IMR-90 (cell line): ENCODE measurements around the gene TMEM252. TPM values are rescaled to one million over a fixed set of nuclear protein-coding genes. Genes with fewer than 3 reads are reported as not detected.

Experiments used
- ATAC-seq: fragments of 200-7000 bp; cut with Tn5 transposase; 2 replicates; pipeline ENCODE4 v1.9.1; 2020; ENCODE audit warnings: low read depth, mild to moderate bottlenecking, moderate library complexity
- BruUV-seq: library from RNA; stranded (reverse); fragments of 400-500 nt; replicated peaks from 2 replicates; lab custom pipeline; 2021; lab: Mats Ljungman, UMichigan
- CTCF ChIA-PET: fragments of 300-600 bp; formaldehyde crosslinking; extraction: SDS; loops from one replicate; lab custom pipeline; 2021; ENCODE audit warnings: antibody characterized with exemption; lab: Yijun Ruan, JAX
- POLR2A ChIA-PET: fragments of 300-600 bp; sonication (Branson Sonifier 250); formaldehyde crosslinking; loops from one replicate; lab custom pipeline; 2022; ENCODE audit warnings: antibody characterized with exemption; ENCODE audit not compliant: unreplicated experiment; lab: Charles Lee
- DNase-seq: peaks from one replicate; pipeline ENCODE4 v3.0.0; 2013
- H2AFZ ChIP-seq: replicated peaks from 2 replicates; pipeline ENCODE3; 2013; ENCODE audit warnings: low read length, mild to moderate bottlenecking; ENCODE audit not compliant: poor library complexity
- H2AK5ac ChIP-seq: 2 replicates; pipeline ENCODE4 v1.6.1; 2013; ENCODE audit warnings: low read depth, low read length, inconsistent platforms
- H2AK9ac ChIP-seq: replicated peaks from 2 replicates; pipeline ENCODE3; 2013; ENCODE audit warnings: mild to moderate bottlenecking, low read depth, low read length, moderate library complexity; ENCODE audit not compliant: poor library complexity
- H2BK120ac ChIP-seq: 2 replicates; pipeline ENCODE4 v1.6.1; 2013; ENCODE audit warnings: low read depth, low read length, inconsistent platforms
- H2BK15ac ChIP-seq: 3 replicates; pipeline ENCODE4 v1.6.1; 2013; ENCODE audit warnings: low read depth, low read length, inconsistent platforms
- H2BK20ac ChIP-seq: 2 replicates; pipeline ENCODE4 v1.6.1; 2013; ENCODE audit warnings: low read depth, mild to moderate bottlenecking, inconsistent platforms, low read length, moderate library complexity
- H2BK5ac ChIP-seq: 2 replicates; pipeline ENCODE4 v1.6.1; 2013; ENCODE audit warnings: mild to moderate bottlenecking, low read depth, low read length, inconsistent platforms; ENCODE audit not compliant: poor library complexity, severe bottlenecking
- H3K14ac ChIP-seq: replicated peaks from 2 replicates; pipeline ENCODE4 v1.6.1; 2013; ENCODE audit warnings: low read depth, low read length, inconsistent platforms
- H3K18ac ChIP-seq: 2 replicates; pipeline ENCODE4 v1.6.1; 2013; ENCODE audit warnings: low read depth, low read length, control low read depth
- H3K23ac ChIP-seq: 2 replicates; pipeline ENCODE4 v1.6.1; 2013; ENCODE audit warnings: low read depth, low read length, inconsistent platforms
- H3K27ac ChIP-seq: 2 replicates; pipeline ENCODE4 v1.5.1; 2013; ENCODE audit warnings: mild to moderate bottlenecking, control low read depth, low read length; ENCODE audit not compliant: insufficient read depth
- H3K27me3 ChIP-seq: 2 replicates; pipeline ENCODE4 v1.6.1; 2013; ENCODE audit warnings: low read length; ENCODE audit not compliant: control insufficient read depth, insufficient read depth
- H3K36me3 ChIP-seq: 2 replicates; pipeline ENCODE4 v1.6.1; 2013; ENCODE audit warnings: low read length, mixed read lengths; ENCODE audit not compliant: control insufficient read depth, insufficient read depth
- H3K4ac ChIP-seq: 2 replicates; pipeline ENCODE4 v1.6.1; 2013; ENCODE audit warnings: low read depth, low read length, inconsistent platforms
- H3K4me1 ChIP-seq: 2 replicates; pipeline ENCODE4 v1.6.1; 2013; ENCODE audit warnings: low read length, mixed read lengths; ENCODE audit not compliant: control insufficient read depth, insufficient read depth
- H3K4me2 ChIP-seq: 2 replicates; pipeline ENCODE4 v1.6.1; 2013; ENCODE audit warnings: low read depth, mild to moderate bottlenecking, control low read depth, low read length, moderate library complexity
- H3K4me3 ChIP-seq: 2 replicates; pipeline ENCODE4 v1.5.1; 2013; ENCODE audit warnings: low read depth, mild to moderate bottlenecking, control low read depth, low read length, moderate library complexity; ENCODE audit not compliant: insufficient read depth
- H3K56ac ChIP-seq: 2 replicates; pipeline ENCODE4 v1.6.1; 2013; ENCODE audit warnings: low read length, inconsistent platforms; ENCODE audit not compliant: insufficient read depth; ENCODE audit errors: extremely low read depth
- H3K79me1 ChIP-seq, 2 experiments: 2 replicates each; pipeline ENCODE4 v1.6.1; 2013; ENCODE audit warnings: low read length in 2 of 2, inconsistent platforms in 1 of 2, low read depth in 1 of 2
- H3K9ac ChIP-seq: 2 replicates; pipeline ENCODE4 v1.6.1; 2013; ENCODE audit warnings: low read depth, low read length, control low read depth
- H3K9me1 ChIP-seq: 2 replicates; pipeline ENCODE4 v1.6.1; 2013; ENCODE audit warnings: low read length, inconsistent platforms; ENCODE audit not compliant: insufficient read depth
- H3K9me3 ChIP-seq: 2 replicates; pipeline ENCODE4 v1.6.1; 2013; ENCODE audit warnings: low read length; ENCODE audit not compliant: control insufficient read depth, insufficient read depth
- H4K20me1 ChIP-seq: 2 replicates; pipeline ENCODE4 v1.6.1; 2013; ENCODE audit warnings: low read length, inconsistent platforms; ENCODE audit not compliant: insufficient read depth
- H4K5ac ChIP-seq: 2 replicates; pipeline ENCODE4 v1.6.1; 2013; ENCODE audit warnings: mild to moderate bottlenecking, low read depth, low read length, control low read depth
- H4K8ac ChIP-seq, 2 experiments: 2 replicates each; pipeline ENCODE4 v1.6.1; 2013; ENCODE audit warnings: low read depth in 2 of 2, low read length in 2 of 2, control low read depth in 1 of 2, inconsistent platforms in 1 of 2
- H4K91ac ChIP-seq: 2 replicates; pipeline ENCODE4 v1.6.1; 2013; ENCODE audit warnings: low read depth, low read length, inconsistent platforms; ENCODE audit not compliant: insufficient read depth
- BHLHE40 ChIP-seq: fragments of 150-350 bp; IDR thresholded peaks from 2 replicates; pipeline ENCODE4 v1.6.1; 2016; ENCODE audit warnings: mild to moderate bottlenecking, low read depth, low read length
- CEBPB ChIP-seq: IDR thresholded peaks from 2 replicates; pipeline ENCODE4 v1.6.1; 2012; ENCODE audit warnings: low read depth, low read length, improper control_type of control experiment
- FOS ChIP-seq: fragments of 150-350 bp; IDR thresholded peaks from 2 replicates; pipeline ENCODE4 v1.6.1; 2016; ENCODE audit warnings: low read depth, low read length
- RAD21 ChIP-seq: IDR thresholded peaks from 2 replicates; pipeline ENCODE4 v1.6.1; 2012; ENCODE audit warnings: low read length, improper control_type of control experiment
- SMC3 ChIP-seq: fragments of 150-350 bp; IDR thresholded peaks from 2 replicates; pipeline ENCODE4 v1.6.1; 2016; ENCODE audit warnings: low read depth, mild to moderate bottlenecking, antibody characterized with exemption, low read length, moderate library complexity
- WGBS, 2 experiments: methylation state at CpG; one replicate each; pipeline versions ENCODE4 v1.1.5 to v1.1.7; 2013; ENCODE audit warnings: missing lambda C conversion rate in 2 of 2; ENCODE audit not compliant: insufficient read length in 1 of 2; ENCODE audit errors: extremely low coverage in 2 of 2; 5-methylcytosine and 5-hydroxymethylcytosine counted together
- dilution Hi-C: fragments of 300-500 bp; cut with HindIII; formaldehyde crosslinking; loops from one replicate; pipeline ENCODE4 v1.14.3; 2018; ENCODE audit warnings: low sequenced_read_pairs; ENCODE audit not compliant: unreplicated experiment
- in situ Hi-C: fragments of 300-500 bp; cut with MboI; formaldehyde crosslinking; loops from 3 replicates; pipeline ENCODE4 v1.14.3; 2019; ENCODE audit warnings: low sequenced_read_pairs, inconsistent platforms, mixed read lengths
- intact Hi-C: fragments of 100-400 bp; cut with micrococcal nuclease; formaldehyde crosslinking; loops from 2 replicates; pipeline ENCODE4 v1.10.0; 2022
- polyA plus RNA-seq, 3 experiments: library from polyadenylated mRNA; depleted of rRNA; stranded (reverse); fragments of >200 nt; gene quantifications; 2 replicates each; pipeline ENCODE4 v1.2.3, GENCODE V29; 2012; ENCODE audit warnings: low replicate concordance in 1 of 3
- total RNA-seq: library from RNA; depleted of rRNA; stranded (reverse); fragments of >200 nt; gene quantifications from 2 replicates; pipeline ENCODE4 v1.2.3, GENCODE V29; 2012

The TMEM252 gene
- total and polyA plus RNA-seq, 2 of the 4 experiments (the other 2 are of a cell fraction): not detected

DNA sequence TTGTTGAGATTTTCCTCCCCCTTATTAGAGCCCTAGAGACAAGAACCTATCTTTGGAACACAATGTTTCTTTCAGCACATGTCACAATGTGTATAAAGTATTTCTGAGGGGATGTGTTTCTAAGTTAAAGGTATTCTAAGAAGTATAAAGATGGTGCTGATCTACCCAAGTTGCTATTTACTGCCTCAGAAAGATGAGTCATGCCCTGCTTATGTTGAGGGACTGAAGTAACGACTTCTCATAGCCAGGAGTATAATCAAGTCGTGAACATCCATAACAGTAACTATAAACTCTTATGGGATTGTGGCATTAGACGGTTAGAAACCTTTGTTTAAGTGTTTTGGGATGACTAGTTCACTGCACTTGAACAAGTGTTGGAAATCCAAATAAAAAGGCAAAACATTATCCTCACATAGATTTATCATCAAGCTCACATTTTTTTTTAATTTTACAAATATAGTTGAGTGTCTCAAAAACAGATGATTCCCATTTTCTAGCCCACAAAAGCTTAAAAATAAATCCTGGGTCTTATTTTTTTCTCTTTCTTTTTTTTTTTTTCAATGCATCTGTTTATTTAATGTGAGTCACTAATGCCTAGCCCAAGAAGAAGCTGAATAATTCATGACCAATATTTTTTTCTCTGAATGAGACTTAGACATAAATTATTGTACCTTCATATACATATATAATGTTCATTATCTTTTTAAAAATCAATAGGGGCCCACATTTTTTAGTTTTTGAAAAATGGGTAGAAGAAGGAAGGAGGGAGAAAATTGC lies 12.2 kb upstream of the TMEM252 start:
- H4K5ac ChIP-seq: no peak overlapping the region
- H3K4me2 ChIP-seq: no peak overlapping the region; the same call in 1 of the 2 replicates
- H4K20me1 ChIP-seq: no peaks in the 10 kb centered on the region
- H3K4me1 ChIP-seq: no peaks in the 10 kb centered on the region
- H3K27me3 ChIP-seq: no peaks in the 10 kb centered on the region
- H3K4ac ChIP-seq: no peak overlapping the region
- H2BK20ac ChIP-seq: no peak overlapping the region
- no peaks in the 10 kb centered on the region for H3K36me3 ChIP-seq
- peak; percentile 93 for DNase-seq
- H2BK15ac ChIP-seq: no peak overlapping the region
- H3K9ac ChIP-seq: no peak overlapping the region
- no peak overlapping the region for H4K91ac ChIP-seq
- no peak overlapping the region for H2AK5ac ChIP-seq
- CTCF ChIA-PET: interaction anchor here (1.3 kb wide), 1 partner anchor 16 kb away, joined by 3 read pairs; no protein-coding TSS in a partner anchor
- no peak overlapping the region for H3K4me3 ChIP-seq
- H4K8ac ChIP-seq: no peak overlapping the region
- H3K23ac ChIP-seq: no peak overlapping the region
- H2AK9ac ChIP-seq: no peak overlapping the region
- dilution Hi-C loops: no loop called here
- ATAC-seq: peak; percentile 91
- no peak overlapping the region for H2AFZ ChIP-seq
- no peaks in the 10 kb centered on the region for H3K9me1 ChIP-seq
- H3K18ac ChIP-seq: no peak overlapping the region
- no TSS peak for BruUV-seq
- POLR2A ChIA-PET: interaction anchor here (0.6 to 0.7 kb wide), 2 partner anchors 14 to 19 kb away, joined by 3 to 9 read pairs; no protein-coding TSS in a partner anchor
- in situ Hi-C loops: no loop called here
- H2BK5ac ChIP-seq: peak overlapping the region; percentile 45
- WGBS, 2 experiments: no CpG with 5 or more reads among the region's 3 CpGs
- no peak overlapping the region for H3K56ac ChIP-seq
- no peaks in the 10 kb centered on the region for H3K79me1 ChIP-seq
- H2BK120ac ChIP-seq: no peak overlapping the region
- TF ChIP-seq BHLHE40 (0 out of 2 replicates have a peak, but pooled peaks have one; percentile 22), RAD21 (no peak), SMC3 (no peak), FOS (peak; percentile 80), CEBPB (0 out of 2 replicates have a peak, but pooled peaks have one; percentile 19)
- H3K14ac ChIP-seq: no peak overlapping the region
- intact Hi-C loops: no loop called here
- no peaks in the 10 kb centered on the region for H3K9me3 ChIP-seq
- H3K27ac ChIP-seq: no peak overlapping the region
